ENCODE data around the gene MTFMT.
"Not testable (repeated sequence)": the region's sequence is repeated elsewhere in the genome, so short reads cannot be mapped to it uniquely, and the experiment has no call there.

MTFMT gene

GRCh38 chr15:65028921-65029735, at the start of gene MTFMT:
Gene MTFMT (minus strand): TSS chr15:65029639. CDS start chr15:65029613, 26 bp downstream.
- peak; percentile 66 to 90 (median 87) for DNase-seq

- DNase-seq, result peak; percentile 11 to 53 (median 16)
Measured at GRCh38 chr15:65077981-65078352, 48.5 kb upstream of the MTFMT start.

GRCh38 chr15:65077291-65077980, 48.0 kb upstream of the MTFMT start:
- no peak for DNase-seq

DNA sequence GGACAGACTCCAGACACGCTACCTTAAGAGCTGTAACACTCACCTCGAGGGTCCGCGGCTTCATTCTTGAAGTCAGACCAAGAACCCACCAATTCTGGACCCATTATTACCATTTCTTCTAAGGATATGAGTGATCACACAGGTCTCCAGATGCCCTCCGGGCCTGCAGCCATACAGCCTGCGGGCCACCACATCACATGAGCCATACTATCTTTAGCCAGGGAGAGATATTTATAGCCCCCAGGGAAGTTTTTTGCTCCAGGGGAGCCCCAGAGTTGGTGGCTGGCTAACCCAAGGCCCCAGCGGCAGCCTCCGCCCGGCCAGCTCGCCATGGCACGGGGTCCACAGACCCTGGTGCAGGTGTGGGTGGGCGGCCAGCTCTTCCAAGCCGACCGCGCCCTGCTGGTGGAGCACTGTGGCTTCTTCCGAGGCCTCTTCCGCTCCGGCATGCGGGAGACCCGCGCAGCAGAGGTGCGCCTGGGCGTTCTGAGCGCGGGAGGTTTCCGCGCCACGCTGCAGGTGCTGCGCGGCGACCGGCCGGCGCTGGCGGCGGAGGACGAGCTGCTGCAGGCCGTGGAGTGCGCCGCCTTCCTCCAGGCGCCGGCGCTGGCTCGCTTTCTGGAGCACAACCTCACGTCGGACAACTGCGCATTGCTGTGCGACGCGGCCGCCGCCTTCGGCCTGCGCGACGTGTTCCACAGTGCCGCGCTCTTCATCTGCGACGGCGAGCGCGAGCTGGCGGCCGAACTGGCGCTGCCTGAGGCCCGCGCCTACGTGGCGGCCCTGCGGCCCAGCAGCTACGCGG, 47.2 kb upstream of the MTFMT start, which contains the start of gene KBTBD13:
TSS of gene KBTBD13 (plus strand) at position 261 of the 805 bp plus-strand sequence. CDS start at position 331, 70 bp downstream.
- no peak for DNase-seq

GRCh38 chr15:65075607-65076395, 46.4 kb upstream of the MTFMT start:
- DNase-seq, result not testable (repeated sequence)

GRCh38 chr15:65074946-65075345, 45.5 kb upstream of the MTFMT start:
- not testable (repeated sequence) for DNase-seq

DNA sequence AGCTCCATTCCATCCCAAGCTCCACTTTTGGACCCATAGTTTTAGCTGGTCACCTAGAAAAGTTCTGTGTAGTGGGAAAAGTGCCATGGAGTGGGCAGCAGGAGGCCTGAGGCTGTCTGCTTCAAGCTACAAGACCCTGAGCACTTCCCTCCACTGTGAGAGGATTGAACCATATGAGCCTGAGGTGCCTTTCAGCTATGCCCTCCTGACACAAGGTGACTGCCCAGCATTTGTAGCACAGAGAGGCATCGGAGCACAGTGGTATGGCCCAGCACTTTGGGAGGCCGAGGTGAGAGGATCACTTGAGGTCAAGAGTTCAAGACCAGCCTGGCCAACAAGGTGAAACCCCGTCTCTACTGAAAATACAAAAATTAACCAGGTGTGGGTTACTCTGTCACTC, 43.2 kb upstream of the MTFMT start:
- DNase-seq, result no peak

- DNase-seq, result no peak
Measured at GRCh38 chr15:65072027-65072426, 42.6 kb upstream of the MTFMT start.

DNA sequence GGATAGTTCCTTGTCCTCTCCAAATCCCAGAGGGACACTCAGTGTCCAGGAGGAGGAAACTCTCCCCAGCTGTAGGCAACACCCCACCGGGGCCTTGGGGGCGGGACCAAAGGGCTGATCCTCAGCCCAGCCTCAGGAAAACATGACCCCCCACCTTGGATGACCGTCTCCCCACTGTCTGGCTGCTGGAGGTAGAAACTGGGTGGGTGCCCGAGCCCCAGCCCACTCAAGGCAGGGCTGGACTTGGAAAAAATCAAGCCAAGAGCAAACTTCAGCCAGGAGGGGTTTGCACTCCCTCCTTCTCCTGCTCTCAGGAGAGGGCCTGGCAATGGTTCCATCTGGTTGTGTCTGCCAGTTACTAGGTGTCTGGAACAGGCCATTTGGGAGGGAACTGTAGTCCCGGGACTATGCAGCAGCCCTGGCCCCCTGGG, 42.0 kb upstream of the MTFMT start:
- DNase-seq, result no peak

GRCh38 chr15:65069779-65070546, 40.5 kb upstream of the MTFMT start:
- no peak for DNase-seq

DNA sequence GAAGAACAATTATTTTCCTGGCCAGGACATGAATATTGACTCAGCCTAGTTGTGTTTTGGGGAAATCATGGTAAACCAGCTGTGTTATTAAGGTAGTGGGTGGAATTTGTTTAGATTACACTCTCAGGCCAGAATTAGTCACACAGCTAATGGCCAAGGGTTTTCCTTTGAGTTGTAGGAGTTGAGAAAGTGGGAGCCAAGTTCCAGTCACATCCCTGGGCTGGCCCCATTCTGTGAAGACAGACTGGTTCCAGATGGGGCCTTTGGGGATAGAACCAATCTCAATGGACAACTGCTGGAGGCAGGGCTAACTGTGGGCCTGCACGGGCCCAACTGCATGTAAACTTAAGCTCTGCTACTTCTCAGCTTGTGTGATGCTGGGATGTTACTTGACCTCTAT, 39.7 kb upstream of the MTFMT start:
- DNase-seq, result no peak

DNA sequence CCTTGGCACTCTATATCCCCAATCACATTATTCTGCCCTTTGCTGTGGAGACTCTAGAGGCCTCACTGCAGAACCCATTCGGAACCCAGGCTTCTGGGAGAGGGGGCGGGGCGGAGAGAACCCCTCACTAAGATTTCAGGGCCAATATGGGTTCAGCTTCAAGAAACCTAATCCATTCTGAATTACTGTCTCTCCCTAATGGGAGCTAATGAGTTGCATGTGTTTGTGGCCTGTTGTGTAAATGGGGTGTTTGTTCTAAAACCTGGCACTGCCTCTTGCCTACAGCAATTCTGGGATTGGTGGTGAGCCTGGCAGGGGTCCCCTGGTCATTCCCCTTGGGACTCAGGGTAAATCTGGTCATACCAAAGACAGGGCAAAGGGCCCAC, 39.0 kb upstream of the MTFMT start:
- no peak for DNase-seq

DNA sequence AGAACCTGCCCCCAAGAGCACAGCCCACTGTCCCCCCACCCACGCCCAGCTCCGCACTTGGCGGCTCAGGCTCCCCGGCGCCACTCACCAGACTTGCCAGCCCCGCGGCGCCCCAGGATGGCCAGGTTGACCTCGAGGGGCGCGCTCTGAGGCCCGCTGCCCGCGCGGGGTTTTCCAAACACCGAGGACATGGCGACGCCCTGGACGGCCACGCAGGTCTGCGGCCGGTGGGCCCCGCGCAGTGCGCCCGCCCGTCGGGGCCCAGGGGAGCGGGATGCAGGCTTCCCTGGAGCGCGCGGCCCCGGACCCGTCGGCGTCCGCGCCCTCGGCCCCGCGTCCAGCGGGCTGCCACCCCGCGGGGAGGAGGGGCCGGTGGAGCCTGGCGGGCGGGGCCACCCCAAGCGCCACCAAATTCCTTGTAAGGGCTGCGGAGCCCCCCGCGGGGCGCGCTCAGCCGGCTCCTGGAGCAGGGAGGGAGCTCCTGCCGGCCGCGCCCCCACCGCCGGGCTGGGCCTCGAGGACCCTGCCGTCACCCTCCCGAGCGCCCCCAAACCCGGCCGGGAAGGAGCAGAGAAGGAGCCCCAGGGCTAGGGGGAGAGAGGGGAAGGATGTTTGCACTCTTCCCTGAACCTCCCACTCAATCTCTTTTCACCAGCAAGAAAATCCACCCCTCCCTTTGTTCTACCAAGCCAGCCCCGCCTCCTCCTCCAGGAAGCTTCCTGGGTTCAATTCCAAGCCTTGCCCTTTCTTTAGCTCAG, 38.4 kb upstream of the MTFMT start, which contains the start of gene RASL12:
TSS of gene RASL12 (minus strand) at position 347 of the 758 bp plus-strand sequence. CDS start at position 191, 156 bp downstream.
- DNase-seq, result no peak

DNA sequence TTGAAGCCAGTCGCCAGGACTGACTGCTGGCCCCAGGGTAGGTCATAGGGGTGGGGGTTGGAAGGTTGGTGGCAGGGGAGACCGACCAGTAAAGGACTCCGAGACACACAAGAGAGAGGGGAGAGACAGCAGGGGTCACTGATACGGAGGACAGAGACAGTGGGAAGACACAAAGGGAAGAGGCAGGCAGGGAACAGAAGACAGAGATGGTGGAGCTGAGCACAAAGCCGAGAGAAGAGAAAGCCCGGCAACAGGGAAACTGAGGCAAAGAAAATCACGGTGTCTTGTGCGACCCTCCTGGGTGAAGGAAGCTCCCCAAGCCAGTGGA, 37.8 kb upstream of the MTFMT start:
- no peak for DNase-seq

DNA sequence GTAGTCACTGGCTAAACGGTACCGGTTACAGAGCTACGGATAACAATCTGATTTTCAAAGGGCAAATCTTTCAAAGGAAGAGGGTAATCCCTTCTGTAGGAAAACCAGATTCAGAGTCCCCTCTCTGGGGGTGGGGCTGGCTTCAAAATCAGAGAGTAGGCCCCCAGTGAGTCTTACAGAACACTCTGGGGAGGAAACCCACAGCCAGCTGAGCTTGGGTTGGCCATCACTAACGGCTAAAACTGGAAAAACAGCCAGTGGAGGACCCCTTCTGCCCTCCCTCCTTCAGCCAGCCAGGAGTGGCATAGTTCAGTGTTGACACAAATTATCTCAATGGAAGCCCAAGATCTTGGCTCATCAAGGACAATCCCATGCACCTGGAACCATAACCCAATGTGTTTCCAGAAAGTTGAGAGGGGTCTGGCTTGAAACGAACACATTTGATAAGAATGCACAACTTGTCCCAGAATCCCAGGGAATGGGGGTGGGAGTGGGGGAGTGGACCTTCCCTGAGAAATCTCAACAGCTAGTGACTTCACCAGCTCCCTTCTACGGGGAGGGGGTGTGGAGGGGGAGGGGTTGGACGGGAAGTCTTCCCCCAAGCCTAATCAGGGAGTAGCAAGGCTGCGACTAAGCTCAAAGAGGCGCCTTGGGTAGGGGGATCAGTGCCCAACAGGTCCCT, 37.3 kb upstream of the MTFMT start:
- DNase-seq, result no peak

DNA sequence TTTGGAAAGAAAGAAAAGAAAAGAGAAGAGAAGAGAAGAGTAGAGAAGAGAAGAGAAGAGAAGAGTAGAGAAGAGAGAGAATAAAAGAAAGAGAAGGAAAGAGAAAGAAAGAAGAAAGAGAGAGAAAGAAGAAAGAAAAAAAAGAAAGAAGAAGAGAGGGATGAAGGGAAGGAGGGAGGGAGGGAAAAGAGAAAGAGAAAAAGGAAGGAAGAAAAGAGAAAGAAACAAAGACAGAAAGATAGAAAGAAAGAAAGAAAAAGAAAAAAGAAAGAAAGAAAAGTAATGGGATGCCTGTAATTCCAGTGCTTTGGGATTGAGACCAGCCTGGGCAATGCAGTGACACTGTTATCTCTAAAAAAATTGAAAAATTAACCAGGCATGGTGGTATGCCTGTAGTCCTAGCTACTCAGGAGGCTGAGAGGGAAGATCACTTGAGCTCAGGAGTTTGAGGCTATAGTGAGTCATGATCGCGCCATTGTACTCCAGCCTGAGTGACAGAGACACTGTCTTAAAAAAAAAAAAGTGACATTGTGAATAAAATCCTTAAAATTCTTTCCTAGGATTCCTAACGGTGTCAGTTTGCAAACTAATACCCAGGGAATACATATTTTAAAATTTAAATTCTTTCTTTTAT, 36.7 kb upstream of the MTFMT start:
- DNase-seq, result no peak

DNA sequence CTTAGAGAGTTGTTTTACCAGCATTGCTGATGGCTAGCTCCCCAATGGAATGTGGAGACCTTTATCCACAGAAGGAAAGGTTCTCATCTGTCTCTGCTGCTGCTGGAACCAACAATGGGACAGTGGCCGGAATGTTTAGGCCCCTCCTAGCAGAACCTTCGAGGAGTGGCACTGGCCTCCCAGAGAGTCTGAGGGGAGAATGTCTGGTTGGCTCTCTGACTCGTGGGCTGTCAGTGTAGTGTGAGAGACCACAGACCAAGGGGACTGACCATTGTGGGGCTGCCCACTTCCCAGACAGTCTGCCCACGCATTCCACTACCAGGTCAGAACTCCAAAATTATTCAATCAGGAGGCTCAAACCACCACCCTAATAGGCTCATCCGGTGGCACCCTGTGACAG, 33.3 kb upstream of the MTFMT start:
- no peak for DNase-seq

DNA sequence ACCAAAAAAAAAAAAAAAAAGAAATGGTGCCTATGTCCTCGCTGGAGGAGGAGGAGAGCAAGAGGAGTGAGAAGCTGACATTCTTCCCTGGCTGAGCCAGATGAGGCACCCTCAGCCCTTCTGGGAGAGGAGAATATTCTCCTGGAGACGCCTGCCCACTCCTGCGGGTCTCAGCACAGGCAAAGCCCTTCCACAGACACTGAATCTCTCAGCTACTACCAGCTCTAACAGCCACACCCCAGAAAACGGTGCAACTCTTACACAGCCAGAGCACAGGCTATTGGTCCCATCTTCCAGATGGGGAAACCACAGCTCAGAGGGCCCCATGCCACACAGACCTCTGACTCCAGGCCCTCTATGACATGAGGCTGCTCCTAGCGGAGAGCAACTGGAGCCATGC, 32.6 kb upstream of the MTFMT start:
- DNase-seq, result no peak

- DNase-seq, result no peak
Measured at GRCh38 chr15:65060641-65061397, 31.4 kb upstream of the MTFMT start.

Measured in stimulated activated naive CD4-positive, alpha-beta T cell (primary cell).